ENCODE data around the gene XIRP1.

XIRP1 gene

DNA sequence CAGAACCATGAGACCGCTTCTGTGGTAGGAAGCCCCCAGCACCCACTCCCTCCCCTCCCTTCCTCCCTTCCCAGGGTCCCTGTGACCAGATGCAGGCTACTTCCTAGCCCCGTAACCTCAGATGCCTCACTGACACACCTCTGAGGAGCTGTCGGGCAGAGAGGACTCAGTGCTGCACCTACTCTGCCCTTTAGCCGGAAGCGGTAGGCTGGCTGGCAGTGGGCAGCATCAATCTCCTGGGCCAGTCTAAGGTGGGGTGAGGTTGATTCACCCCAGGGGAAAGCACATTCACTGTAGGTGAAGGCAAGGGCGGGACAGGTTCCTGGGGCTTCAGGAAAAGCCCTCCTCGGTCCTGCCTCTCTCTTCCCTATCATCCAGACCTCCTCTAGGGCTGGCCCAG lies 58.1 kb downstream of the XIRP1 start:
- POLR2A ChIA-PET = interaction anchor here (0.6 kb wide), 1 partner anchor 133 kb away, joined by 4 read pairs; no protein-coding TSS in a partner anchor
- TF ChIP-seq, protein P1, sequence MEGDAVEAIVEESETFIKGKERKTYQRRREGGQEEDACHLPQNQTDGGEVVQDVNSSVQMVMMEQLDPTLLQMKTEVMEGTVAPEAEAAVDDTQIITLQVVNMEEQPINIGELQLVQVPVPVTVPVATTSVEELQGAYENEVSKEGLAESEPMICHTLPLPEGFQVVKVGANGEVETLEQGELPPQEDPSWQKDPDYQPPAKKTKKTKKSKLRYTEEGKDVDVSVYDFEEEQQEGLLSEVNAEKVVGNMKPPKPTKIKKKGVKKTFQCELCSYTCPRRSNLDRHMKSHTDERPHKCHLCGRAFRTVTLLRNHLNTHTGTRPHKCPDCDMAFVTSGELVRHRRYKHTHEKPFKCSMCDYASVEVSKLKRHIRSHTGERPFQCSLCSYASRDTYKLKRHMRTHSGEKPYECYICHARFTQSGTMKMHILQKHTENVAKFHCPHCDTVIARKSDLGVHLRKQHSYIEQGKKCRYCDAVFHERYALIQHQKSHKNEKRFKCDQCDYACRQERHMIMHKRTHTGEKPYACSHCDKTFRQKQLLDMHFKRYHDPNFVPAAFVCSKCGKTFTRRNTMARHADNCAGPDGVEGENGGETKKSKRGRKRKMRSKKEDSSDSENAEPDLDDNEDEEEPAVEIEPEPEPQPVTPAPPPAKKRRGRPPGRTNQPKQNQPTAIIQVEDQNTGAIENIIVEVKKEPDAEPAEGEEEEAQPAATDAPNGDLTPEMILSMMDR (IDR thresholded peaks at IDR 0.05; ENCODE audit: control extremely low read depth, extremely low read depth, low read depth, missing control alignments) = no peak
- CTCF ChIA-PET = interaction anchor here (1.2 to 4.0 kb wide), 9 partner anchors 7 to 158 kb away, joined by 3 to 26 read pairs (median 5); partner anchors contain the start of genes GORASP1 and TTC21A
- DNase-seq (ENCODE audit: extremely low spot score) = no peak

DNA sequence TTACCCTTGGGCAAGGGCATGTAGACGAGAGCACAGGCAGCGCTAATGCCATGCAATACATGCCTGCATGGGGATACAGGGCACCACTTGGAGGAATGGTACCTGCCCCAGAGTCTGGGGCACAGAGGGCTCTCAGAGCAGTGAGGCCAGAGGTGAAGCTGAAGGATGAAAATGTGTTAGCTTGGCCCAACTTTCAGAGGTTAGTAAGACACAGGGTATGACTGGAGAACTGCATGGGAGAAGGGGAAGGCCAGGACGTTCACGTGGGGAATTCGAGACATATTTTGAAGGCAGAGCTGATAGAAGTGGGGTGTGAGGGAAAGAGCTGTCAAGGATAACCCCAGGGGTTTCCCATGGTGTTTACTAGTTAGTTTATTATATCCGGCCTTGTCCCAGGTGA lies 58.6 kb downstream of the XIRP1 start:
- CTCF ChIA-PET = interaction anchor here (1.2 to 2.1 kb wide), 9 partner anchors 8 to 159 kb away, joined by 3 to 8 read pairs (median 4); partner anchors contain the start of genes GORASP1 and TTC21A
- POLR2A ChIA-PET = no interaction called here
- TF ChIP-seq, protein P1 (IDR thresholded peaks at IDR 0.05; ENCODE audit: control extremely low read depth, extremely low read depth, low read depth, missing control alignments) = no peak
- DNase-seq (ENCODE audit: extremely low spot score) = no peak

All from GM10248 (cell line).